Myocyte (in vitro differentiated cells): ENCODE measurements around the gene DMAP1. TPM values are rescaled to one million over a fixed set of nuclear protein-coding genes. Genes with fewer than 3 reads are reported as not detected.

ENCODE experiments used
- DNase-seq: peaks from one replicate; pipeline ENCODE4 v3.0.0-alpha.2; 2012; ENCODE audit warnings: low read depth
- total RNA-seq: library from RNA; depleted of rRNA; stranded (reverse); fragments of >200 nt; gene quantifications from 2 replicates; pipeline ENCODE4 v1.2.3, GENCODE V29; 2014

The DMAP1 gene
- total RNA-seq, 1 donor from 2014 or later, result 20.8 TPM

DNA sequence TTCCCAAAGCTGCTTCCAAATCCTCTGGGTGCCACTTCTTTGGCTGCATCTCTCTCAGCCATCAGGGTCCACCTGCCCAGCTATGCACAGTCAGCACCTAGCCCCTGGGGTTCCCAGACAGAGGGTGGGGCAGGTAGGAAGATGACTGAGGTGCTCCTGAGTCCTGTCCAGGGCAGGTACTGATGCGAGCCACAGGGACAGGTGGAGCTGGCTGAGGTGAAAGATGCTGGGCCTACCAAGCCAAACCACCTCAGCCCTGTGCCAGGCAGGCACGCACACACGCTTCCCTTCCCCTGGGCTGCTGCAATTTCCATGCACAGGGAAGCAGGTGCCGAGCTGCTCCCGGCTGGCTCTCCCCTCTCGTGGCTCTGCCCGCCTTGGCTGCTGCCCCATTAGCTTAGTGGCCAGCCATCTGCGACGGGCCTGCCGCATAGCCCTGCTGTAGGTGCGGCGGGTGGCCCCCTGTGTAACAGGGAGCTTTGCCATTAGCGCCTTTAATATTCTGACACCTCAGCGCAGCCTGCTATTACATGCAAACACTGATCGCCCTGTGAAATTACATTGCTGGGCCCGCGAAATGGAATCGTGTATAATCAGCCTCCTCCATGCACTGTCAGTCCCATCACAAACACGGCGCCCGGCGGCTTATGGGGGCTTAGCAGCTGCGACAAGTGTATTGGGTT, 38.9 kb downstream of the DMAP1 start:
- peak; percentile 34 for DNase-seq

DNA sequence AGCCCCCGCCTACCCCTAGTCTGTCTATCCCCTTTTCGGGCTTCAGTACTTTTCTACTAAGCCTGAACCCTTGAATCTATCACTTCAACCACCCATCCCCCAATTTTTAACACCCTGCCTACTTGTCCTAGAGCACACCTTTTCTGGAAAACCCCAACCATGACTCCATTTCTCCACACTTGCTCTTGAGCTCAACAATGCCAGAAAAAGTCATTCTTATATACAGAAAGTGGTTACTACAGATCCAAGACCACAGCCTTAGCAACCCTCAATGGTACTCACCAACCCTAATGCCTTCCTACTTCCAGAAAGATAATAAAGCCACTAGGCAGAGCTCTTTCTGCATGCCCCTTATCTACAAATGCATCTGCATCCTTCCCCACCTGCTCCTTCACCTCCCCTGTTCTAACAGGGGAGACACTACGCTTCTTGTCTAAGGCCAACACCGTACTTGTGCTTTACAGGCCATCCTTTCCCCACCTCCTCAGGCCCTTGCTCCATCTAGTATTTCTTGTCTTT, 41.2 kb downstream of the DMAP1 start:
- DNase-seq, result no peak

DNA sequence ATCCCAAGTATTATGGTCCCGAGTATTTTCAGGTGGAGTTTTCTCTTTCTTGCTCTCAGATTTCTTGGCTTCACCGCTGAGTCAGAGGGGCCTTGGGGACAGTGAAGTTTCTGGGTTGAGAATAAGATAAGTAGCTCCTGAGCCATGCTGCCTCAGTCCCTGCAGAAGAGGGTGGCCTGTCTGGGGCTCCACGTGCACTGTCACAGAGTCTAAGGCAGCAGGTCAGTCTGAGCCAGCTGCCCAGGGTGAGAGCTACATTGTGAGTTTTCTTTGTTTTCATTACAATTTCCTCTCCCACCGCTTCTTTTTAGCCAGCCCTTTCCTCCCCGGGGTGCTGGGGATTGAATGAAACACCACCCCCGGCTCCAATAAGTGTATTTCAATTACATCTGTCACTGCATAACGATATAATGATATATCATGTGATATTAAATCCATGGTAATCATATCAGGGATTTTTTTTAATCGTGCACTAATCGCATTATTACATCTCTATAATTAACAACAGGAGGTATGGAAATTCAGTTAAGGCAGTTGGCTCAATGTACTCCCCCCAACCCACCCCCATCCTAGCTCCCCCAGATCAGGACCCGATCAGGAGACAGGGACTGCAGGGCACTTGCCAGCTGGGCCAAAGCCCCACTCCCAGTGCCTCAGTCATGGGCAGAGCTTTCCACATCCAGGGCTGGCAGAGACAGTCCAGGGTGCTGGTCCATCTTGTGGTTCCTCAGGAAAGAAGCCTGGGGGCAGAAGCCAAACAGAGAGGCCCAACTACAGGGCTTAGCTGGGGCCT, 43.7 kb downstream of the DMAP1 start:
- DNase-seq, result no peak

DNA sequence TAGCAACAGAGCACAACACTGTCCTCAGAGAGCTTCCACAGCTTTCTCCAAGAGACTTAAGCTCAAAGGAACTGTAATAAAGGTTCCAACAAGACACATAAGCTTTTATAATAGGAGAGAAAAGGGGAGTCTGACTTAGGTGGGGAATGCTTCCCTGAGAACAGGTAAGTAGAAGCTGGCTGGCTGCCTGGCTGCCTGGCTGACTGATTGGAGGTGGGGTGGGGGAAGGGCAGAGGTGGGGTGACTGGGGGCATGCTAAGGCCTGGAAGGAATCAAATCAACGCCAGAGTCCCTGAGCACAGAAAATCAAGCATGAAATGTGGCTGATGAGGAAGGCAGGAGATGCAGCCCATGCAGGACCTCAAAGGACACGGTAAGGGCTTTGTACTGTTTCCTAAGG, 45.8 kb downstream of the DMAP1 start:
- no peak for DNase-seq

DNA sequence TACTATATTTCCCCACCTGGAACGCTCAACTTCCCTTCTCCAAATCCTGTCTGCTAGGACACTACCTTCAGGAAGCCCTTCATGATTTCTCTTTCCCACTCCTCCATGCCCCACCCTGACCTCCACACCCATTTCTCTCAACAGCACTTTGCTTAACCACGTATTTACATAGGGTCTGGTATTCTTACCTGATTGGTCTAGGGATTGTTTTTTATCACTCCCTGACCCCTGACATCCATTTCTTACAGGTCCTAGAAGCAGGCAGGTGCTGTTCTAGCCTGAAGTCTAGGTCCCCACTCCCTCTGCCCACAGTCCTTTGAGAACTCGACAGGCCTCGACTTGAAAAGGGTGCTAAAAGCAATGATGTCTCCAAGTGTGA, 47.5 kb downstream of the DMAP1 start:
- DNase-seq, result no peak

DNA sequence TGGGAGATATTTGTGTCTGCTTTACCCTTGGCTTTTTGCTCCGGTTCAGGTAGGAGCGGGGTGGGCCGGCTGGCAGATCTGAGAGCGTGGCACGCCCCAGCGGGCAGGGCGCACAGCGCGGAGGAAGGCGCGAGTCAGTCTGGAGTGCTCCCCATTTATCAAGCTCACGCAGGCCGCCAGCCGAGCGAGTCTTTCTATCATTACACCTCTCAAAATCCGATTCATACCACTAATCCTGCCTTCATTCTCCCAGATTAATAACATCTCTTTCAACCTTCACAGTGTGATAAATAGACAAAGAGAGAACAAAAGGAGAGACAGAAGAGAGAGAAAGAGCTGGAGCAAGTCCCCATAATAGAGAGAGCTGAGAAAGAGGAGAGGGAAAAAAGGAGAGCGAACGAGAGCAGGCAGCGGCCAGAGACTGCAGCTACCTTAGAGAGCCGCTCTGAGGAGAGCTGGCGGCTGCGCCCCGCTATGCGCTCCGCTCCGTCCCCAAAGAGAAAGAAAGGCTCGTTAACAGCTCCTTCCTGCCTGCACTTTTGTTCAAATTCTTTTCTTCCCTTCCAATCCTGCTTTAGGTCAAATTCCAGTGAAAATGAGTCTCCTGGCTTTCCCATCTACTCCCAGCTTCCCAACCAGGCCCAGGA, 48.0 kb downstream of the DMAP1 start:
- no peak for DNase-seq

DNA sequence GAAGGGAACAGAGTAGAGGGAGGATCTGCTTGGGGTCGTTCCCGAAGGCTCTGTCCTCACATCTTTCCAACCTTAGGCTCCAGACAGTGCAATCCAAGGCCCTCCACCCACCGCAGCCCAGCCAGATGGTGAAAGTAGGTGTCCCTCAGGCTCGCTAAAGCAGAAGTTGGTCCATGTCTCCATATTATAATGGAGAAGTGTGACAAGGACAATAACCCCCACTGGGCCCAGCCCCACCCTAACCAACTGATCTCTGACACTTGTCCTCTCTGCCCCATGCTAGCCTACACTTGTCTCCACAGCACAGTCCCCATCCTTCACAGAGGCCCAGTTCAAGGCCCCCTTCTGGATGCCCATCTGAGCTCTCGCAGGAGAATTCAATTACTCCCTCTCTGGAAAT, 48.7 kb downstream of the DMAP1 start:
- DNase-seq, result no peak

DNA sequence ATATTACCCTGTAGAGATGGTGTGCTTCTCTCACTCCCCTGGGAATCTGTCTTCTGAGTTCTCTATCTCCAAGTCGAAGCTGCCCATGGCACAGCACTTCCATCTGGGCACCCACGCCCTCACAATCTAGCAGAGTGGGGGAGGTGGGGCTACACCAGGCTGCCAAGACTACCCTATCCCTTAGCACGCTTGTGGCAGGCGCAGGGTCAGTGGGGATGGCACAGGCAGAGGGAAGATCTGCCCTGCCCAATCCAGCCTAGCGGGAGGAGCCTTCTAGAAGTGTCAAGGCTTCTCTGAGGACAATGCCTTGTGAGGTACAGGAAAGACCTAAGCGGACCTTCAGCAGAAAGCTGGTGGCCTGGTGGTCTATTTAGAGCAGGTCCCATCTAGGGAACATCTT, 49.1 kb downstream of the DMAP1 start:
- DNase-seq, result no peak

DNA sequence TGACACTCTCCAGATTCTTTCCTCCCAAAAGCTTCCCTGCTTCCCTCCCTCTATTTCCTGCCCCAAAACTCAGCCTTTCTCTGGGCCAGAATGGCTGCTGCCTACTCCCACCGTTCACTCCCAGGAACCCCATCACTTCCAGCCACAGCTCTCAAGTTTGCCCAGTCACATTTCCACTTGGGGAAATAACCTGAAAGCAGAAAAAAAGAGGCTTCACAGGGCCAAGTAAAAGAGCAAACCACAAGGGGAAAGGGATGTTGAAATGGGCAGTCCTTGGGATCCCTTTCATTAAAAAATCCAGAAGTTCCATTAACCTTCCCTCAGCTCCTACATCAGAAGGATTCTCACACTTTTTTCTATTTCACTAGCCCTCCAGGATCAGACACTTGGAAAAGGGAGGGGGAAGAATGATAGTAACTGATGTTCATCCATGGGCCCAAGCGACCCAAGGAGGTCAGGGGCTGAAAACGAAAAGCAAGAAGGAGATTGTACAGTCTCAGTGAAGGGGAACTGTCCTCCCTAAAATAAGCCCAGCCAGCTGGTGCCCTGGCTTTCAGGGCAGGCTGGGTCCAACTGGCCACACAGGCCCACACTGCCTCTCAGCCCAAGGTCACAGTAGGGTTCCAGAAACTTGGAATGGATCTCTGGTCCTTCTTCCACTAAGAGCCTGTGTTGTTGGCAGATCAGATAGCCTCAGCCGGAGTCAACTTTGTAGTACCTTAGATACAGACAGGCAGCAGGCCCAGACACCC, 49.7 kb downstream of the DMAP1 start:
- DNase-seq, result peak; percentile 17

DNA sequence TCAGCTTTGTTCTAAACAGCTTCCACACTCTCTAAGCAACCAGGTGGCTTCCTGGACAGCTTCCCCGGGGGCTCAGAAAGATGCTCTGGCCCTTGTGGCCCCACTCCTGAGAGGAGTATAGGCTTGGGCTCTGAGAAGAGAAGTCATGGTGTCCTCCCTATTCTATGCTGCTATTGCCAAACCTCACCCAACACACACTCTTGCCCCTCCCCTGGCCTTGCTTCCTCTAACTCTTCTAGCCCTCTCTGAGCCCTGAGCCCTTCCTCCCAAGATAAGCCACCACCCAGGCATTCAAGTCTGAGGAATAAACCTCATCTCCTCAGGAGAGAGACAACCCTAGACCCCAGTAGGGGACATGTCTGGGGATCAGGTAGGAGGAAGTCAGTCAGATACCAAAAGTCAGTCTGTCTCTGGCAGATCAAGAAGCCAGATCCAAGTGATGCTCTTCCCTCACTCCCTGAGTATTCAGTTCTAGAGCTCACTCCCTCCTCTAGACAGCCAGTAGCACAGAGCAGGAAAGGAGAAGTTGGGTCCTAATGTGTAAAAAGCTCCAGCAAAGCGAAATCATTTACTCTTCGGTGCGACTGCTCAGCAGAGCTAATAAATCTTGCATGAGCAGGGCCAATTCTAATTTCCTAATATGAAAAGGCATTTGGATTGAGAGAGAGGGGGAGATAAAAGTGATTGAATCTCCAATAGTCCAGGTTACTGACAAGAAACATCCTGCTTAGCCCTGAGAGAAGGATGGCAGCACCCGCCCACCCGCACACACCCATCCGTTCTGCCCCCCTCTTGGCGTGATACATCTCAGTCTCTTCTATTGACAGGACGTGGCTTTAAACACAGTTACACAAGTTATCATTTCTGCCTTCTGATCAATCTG, 50.5 kb downstream of the DMAP1 start:
- no peak for DNase-seq

DNA sequence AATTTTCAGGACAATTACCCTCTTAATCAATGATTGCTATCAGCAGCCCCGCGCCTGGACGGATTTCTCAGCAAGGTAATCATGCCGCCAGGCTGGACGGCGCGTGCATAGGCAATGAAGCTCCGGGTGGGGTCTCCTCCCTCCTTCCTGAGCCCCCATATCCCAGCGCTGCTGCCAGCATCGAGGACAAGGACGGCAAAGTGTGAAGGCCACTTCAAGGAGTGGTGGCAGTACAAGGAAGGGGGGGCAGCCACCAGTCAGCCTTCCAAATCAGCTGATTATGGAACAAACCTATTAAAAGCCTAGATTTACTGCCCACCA, 51.1 kb downstream of the DMAP1 start:
- DNase-seq, result no peak

DNA sequence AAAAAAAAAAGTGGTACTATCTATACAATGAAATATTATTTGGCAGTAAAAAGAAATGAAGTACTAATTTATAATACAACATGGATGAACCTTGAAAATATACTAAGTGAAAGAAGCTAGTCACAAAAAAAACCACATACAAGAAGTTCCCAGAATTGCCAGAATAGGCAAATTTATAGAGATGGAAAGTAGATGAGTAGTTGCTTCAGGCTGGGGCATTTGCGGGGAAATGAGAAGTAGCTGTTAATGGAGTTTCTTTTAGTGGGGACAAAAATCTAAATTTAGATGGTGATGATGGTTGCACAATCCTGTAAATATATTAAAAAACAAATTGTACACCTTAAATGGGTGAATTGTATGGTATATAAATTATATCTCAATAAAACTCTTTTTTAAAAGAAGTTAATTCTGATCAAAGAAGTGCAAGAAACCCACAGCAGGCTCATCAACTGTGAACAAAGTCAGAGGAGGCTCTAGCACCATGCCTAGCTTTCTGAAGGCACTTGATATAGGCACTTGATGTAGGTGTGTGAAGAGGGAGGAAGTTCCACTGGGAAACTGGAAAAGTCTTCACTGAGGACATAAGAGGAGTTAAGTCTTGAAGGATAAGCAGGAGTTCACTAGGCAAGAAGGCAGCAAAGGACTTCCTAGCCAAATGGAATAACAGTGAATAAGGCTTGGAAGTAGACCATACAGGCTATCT, 52.5 kb downstream of the DMAP1 start:
- no peak for DNase-seq

DNA sequence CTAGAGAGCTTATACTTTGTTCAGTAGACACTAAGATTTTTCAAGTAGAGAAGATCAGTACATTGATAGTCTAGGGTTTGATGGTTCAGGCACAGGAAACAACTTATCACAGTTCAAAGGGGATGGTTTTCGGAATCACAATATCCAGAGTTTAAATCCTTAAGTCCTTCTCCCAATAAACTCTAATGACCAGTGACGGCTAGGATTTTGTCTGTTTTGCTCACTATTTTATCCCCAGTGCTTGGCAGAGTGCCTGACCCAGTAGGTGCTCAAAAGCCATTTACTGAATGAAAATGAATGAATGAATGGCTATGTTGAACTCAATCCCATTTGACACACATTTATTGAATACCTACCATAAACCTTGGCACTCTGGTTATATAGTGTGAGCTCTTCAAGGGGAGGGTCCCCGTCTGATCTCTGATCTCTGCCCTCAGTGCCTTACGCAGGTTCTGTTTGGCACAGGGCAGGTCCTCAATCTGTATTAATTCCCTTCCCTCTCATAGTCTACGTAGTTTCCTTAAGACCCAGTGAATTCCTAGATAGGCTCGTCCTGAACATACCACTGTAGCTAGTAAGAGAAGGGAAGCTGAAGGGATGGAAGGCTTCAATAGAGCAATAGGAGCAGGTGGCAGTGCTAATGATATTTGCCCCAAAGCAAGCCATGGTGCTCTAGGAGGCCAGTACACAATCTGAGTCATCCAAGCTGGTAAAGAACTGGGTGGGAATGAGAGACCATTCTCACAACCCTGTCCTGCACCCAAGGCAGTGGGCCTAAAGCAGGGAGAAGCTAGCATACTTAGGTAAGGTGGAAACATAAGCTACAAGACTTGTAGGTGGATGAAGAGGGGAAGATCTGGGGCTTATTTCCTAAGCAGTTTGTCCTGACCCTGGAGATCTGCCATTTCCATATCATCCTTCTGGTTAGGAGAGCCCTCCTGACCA, 53.4 kb downstream of the DMAP1 start:
- DNase-seq, result peak; percentile 25

DNA sequence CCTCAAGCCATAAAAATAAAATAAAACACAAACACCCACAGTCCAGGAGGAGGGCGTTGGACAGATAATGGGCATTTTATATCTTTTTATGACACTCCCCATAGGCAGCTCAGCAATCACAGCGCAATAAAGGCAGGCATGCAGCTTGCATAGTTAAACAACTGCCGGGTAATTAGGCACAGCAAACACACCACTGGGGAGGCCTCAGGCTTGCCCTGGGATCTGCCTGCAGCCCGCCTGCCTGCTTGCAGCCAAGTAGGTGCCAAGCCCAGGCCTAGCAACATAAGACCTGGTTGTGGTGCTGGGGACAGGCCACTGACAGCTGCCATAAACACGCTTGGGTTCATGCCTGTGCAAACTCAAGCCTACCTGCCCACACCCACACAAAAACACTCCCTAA, 54.2 kb downstream of the DMAP1 start:
- DNase-seq, result no peak

DNA sequence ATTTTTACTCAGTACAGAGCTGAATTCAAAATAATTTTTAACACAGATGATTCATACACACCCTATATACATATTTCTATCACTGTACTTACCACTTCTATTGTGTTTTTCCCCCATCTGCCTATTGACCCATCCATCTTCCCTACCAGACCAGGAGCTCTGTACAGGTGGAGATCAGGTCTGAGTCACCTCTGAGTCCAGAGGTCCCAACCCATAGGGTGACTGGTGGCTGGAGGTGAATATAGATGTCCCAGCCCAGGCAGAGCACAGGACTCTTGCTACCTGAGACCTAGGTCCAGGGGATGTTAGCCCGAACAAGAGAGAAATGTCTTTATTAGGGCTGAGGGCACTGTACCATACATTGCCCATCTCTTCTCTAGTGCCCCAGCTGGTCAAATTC, 54.8 kb downstream of the DMAP1 start:
- no peak for DNase-seq
